Stimulated activated effector memory CD8-positive, alpha-beta T cell treated with anti-CD3 and anti-CD28 coated beads, Interleukin-12 subunit alpha, Interleukin-12 subunit beta, amount 100 ng/mL, for 72 hours (primary cell): ENCODE measurements around the gene NOXA1.

ENCODE experiments used
- ATAC-seq: fragments of 150-1000 bp; cut with Tn5 transposase; 2 replicates; pipeline ENCODE4 v1.10.0; 2021
- DNase-seq, 2 donors: peaks; one replicate each; pipeline ENCODE4 v3.0.0; 2021 to 2022; ENCODE audit warnings: low spot score in 2 of 2
- H3K27ac Mint-ChIP-seq: one replicate; pipeline ENCODE4 v1.8.0; 2022; ENCODE audit warnings: mild to moderate bottlenecking, mixed read lengths
- H3K36me3 Mint-ChIP-seq: one replicate; pipeline ENCODE4 v1.8.0; 2022; ENCODE audit warnings: mild to moderate bottlenecking, mixed read lengths
- H3K4me1 Mint-ChIP-seq: one replicate; pipeline ENCODE4 v1.8.0; 2022; ENCODE audit warnings: mixed read lengths
- H3K4me3 Mint-ChIP-seq: one replicate; pipeline ENCODE4 v1.8.0; 2022; ENCODE audit warnings: mild to moderate bottlenecking, mixed read lengths
- H3K9me3 Mint-ChIP-seq: one replicate; pipeline ENCODE4 v1.8.0; 2022; ENCODE audit warnings: mixed read lengths

NOXA1 gene

GRCh38 chr9:137456864-137457405 is 33.7 kb downstream of the NOXA1 start:
- peak overlapping the region; percentile 48 for H3K4me3 Mint-ChIP-seq
- ATAC-seq (no peak), DNase-seq (no peak)
- H3K9me3 Mint-ChIP-seq = no peaks in the 10 kb centered on the region
- H3K27ac Mint-ChIP-seq = no peak overlapping the region
- H3K36me3 Mint-ChIP-seq = peaks cover 29% of the 10 kb centered on the region
- H3K4me1 Mint-ChIP-seq = peaks cover 37% of the 10 kb centered on the region

- peaks cover 30% of the 10 kb centered on the region for H3K4me1 Mint-ChIP-seq
- DNase-seq (no peak), ATAC-seq (no peak)
- H3K36me3 Mint-ChIP-seq = peaks cover 33% of the 10 kb centered on the region
- no peak overlapping the region for H3K27ac Mint-ChIP-seq
- H3K9me3 Mint-ChIP-seq = no peaks in the 10 kb centered on the region
- H3K4me3 Mint-ChIP-seq = peak overlapping the region; percentile 48
These were observed 34.4 kb downstream of the NOXA1 start for GRCh38 chr9:137457406-137458193.

GRCh38 chr9:137458194-137459151 is 35.3 kb downstream of the NOXA1 start:
- DNase-seq (no peak), ATAC-seq (peak; percentile 4)
- no peaks in the 10 kb centered on the region for H3K9me3 Mint-ChIP-seq
- H3K36me3 Mint-ChIP-seq = peaks cover 38% of the 10 kb centered on the region
- H3K27ac Mint-ChIP-seq = no peak overlapping the region
- peak overlapping the region; percentile 48 for H3K4me3 Mint-ChIP-seq
- peaks cover 35% of the 10 kb centered on the region for H3K4me1 Mint-ChIP-seq

GRCh38 chr9:137459152-137459600 is 36.0 kb downstream of the NOXA1 start, which contains the start of gene NSMF:
Gene NSMF, minus strand, starts transcription at chr9:137459334. Its CDS starts 232 bp downstream, at chr9:137459102.
- ATAC-seq (peak; percentile 71), DNase-seq (peak; percentile 97 to 98)
- H3K9me3 Mint-ChIP-seq = no peaks in the 10 kb centered on the region
- peaks cover 35% of the 10 kb centered on the region for H3K4me1 Mint-ChIP-seq
- H3K27ac Mint-ChIP-seq = peak within 1 kb of the TSS; percentile 50
- peaks cover 33% of the 10 kb centered on the region for H3K36me3 Mint-ChIP-seq
- H3K4me3 Mint-ChIP-seq = peak within 1 kb of the TSS; percentile 66

- H3K4me1 Mint-ChIP-seq = peaks cover 30% of the 10 kb centered on the region
- peak overlapping the region; percentile 66 for H3K4me3 Mint-ChIP-seq
- no peaks in the 10 kb centered on the region for H3K9me3 Mint-ChIP-seq
- DNase-seq (peak in 1 of 2 donors; percentile 63), ATAC-seq (no peak)
- peaks cover 33% of the 10 kb centered on the region for H3K36me3 Mint-ChIP-seq
- H3K27ac Mint-ChIP-seq = peak overlapping the region; percentile 50
These were observed 36.6 kb downstream of the NOXA1 start for GRCh38 chr9:137459601-137460362.

GRCh38 chr9:137460363-137461315 is 37.4 kb downstream of the NOXA1 start:
- H3K4me1 Mint-ChIP-seq = peaks cover 29% of the 10 kb centered on the region
- DNase-seq (no peak), ATAC-seq (no peak)
- peak overlapping the region; percentile 50 for H3K27ac Mint-ChIP-seq
- H3K36me3 Mint-ChIP-seq = peaks cover 28% of the 10 kb centered on the region
- no peaks in the 10 kb centered on the region for H3K9me3 Mint-ChIP-seq
- peak overlapping the region; percentile 66 for H3K4me3 Mint-ChIP-seq

- H3K4me1 Mint-ChIP-seq = peaks cover 31% of the 10 kb centered on the region
- peak overlapping the region; percentile 92 for H3K27ac Mint-ChIP-seq
- DNase-seq (no peak), ATAC-seq (no peak)
- peaks cover 22% of the 10 kb centered on the region for H3K36me3 Mint-ChIP-seq
- peak overlapping the region; percentile 66 for H3K4me3 Mint-ChIP-seq
- H3K9me3 Mint-ChIP-seq = no peaks in the 10 kb centered on the region
These were observed 38.1 kb downstream of the NOXA1 start for GRCh38 chr9:137461316-137461662.

- H3K4me1 Mint-ChIP-seq = peaks cover 32% of the 10 kb centered on the region
- peak overlapping the region; percentile 92 for H3K27ac Mint-ChIP-seq
- ATAC-seq (peak; percentile 88), DNase-seq (peak; percentile 85 to 92)
- H3K4me3 Mint-ChIP-seq = peak overlapping the region; percentile 66
- no peaks in the 10 kb centered on the region for H3K9me3 Mint-ChIP-seq
- H3K36me3 Mint-ChIP-seq = peaks cover 17% of the 10 kb centered on the region
These were observed 38.6 kb downstream of the NOXA1 start for GRCh38 chr9:137461663-137462395.

- DNase-seq = no peak
- Mint-ChIP-seq H3K4me3 (peak overlapping the region; percentile 66), H3K36me3 (peaks cover 12% of the 10 kb centered on the region), H3K9me3 (no peaks in the 10 kb centered on the region), H3K4me1 (peaks cover 32% of the 10 kb centered on the region), H3K27ac (peak overlapping the region; percentile 92)
- no peak for ATAC-seq
These were observed 39.3 kb downstream of the NOXA1 start for GRCh38 chr9:137462396-137462985.

GRCh38 chr9:137462986-137463930 is 40.1 kb downstream of the NOXA1 start:
- ATAC-seq (no peak), DNase-seq (no peak)
- peaks cover 12% of the 10 kb centered on the region for H3K36me3 Mint-ChIP-seq
- peak overlapping the region; percentile 92 for H3K27ac Mint-ChIP-seq
- H3K4me3 Mint-ChIP-seq = peak overlapping the region; percentile 66
- peaks cover 32% of the 10 kb centered on the region for H3K4me1 Mint-ChIP-seq
- no peaks in the 10 kb centered on the region for H3K9me3 Mint-ChIP-seq

GRCh38 chr9:137463931-137464290 is 40.7 kb downstream of the NOXA1 start:
- Mint-ChIP-seq H3K4me1 (peaks cover 32% of the 10 kb centered on the region), H3K9me3 (no peaks in the 10 kb centered on the region), H3K4me3 (no peak overlapping the region), H3K27ac (no peak overlapping the region), H3K36me3 (peaks cover 12% of the 10 kb centered on the region)
- DNase-seq = no peak
- ATAC-seq = no peak

- Mint-ChIP-seq H3K4me1 (peaks cover 32% of the 10 kb centered on the region), H3K9me3 (no peaks in the 10 kb centered on the region), H3K4me3 (no peak overlapping the region), H3K27ac (no peak overlapping the region), H3K36me3 (peaks cover 12% of the 10 kb centered on the region)
- DNase-seq (no peak), ATAC-seq (no peak)
These were observed 41.3 kb downstream of the NOXA1 start for GRCh38 chr9:137464291-137464999.
